GM21381 (cell line): Measurements from ENCODE around the gene CD28.
"Not testable (repeated sequence)": the region's sequence is repeated elsewhere in the genome, so short reads cannot be mapped to it uniquely, and the experiment has no call there.

ENCODE experiments used
- ATAC-seq: cut with Tn5 transposase; IDR thresholded peaks from one replicate; pipeline ENCODE4 v1.9.1; 2021; ENCODE audit warnings: mild to moderate bottlenecking, moderate library complexity; ENCODE audit not compliant: unreplicated experiment

CD28 gene

DNA sequence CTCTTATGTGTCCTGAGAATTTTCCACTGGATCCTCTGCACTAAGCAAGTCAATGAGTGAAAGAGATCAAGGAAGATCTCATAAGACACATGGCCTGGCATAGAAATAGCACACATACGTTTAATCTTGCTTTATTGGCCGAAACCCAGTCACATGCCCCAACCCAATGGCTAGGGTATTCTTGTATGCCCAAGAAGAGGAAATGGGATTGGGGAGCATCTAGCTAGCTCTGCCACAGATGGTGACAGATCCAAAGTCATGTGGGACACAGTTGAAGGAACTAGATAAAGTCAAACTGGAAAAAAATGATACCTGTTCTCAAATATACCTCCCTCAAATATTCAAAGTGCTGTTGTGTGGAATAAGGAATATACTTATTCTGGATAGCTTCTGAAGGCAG, 74.7 kb downstream of the CD28 start:
- no peak for ATAC-seq

DNA sequence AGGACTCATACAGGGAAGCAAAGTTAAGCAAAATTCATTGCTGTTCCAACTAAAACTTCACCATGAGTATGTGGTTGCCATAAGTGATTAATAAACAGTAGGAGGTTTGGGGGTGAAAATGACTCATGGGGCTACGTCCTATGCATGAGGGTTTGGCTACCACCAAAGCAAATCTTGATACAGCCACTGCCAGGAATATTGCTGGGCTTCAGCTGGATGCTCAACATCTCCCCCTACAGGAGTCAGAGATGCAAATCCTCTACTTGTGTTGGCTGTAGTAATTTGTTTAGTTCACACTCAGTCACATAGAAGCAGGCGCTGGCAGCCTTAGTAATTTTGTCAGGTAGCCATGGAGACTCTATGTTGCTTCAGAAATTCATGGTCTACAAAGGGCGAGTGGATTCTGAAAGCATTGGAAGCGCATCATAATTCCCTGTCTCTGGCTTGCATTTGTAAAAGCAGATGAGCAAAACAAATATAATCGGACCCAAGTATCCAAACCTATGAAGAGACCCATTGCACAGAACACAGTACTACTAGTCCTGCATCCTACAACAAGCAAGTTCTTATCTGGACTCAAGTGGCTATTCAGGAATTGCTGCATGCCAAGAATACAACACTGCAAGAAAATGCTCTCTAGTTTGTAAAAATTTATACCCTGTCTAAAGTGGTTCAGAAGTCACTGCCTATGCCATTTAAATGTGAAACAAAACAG, 76.0 kb downstream of the CD28 start:
- ATAC-seq = no peak

DNA sequence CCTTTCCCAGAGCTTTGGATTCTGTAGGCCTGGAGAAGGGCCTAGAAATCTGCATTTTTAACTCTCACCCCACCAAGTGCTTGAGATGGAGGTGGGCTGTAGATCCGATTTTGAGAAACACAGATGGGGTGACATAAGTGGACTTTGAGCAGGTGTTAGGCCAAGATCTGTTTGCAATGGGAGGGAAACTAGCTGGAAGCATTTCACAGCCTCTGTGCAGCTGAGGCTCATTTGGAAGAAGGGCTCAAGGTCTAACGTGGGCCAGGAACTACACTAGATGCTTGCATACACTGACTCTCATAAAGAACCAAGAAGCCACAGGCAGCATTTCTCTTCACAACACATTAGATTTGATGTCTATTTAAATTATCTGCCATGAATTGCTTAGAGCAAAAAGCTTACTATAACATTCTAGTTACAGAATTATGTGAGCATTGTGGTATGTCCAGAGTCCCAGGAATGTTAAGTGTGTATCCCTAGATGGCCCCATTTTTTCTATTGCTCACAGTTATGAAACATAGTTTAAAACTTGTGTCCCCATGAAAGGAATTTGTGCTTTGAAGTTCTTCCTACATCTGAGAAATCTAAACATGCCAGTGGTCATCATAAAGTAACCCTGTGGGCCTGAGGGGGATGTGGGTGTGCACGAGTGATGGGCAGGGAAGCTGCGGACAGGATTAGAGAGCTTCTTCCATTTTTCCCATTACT, 77.2 kb downstream of the CD28 start:
- ATAC-seq = no peak

DNA sequence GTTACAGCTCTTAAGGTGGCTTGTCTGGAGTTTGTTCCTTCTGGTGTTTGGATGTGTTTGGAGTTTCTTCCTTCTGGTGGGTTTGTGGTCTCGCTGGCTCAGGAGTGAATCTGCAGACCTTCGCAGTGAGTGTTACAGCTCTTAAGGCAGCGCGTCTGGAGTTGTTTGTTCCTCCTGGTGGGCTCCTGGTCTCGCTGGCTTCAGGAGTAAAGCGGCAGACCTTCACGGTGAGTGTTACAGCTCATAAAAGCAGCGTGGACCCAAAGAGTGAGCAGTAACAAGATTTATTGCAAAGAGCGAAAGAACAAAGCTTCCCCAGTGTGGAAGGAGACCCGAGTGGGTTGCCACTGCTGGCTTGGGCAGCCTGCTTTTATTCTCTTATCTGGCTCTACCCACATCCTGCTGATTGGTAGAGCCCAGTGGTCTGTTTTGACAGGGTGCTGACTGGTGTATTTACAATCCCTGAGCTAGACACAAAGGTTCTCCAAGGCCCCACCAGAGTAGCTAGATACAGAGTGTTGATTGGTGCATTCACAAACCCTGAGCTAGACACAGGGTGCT, 78.4 kb downstream of the CD28 start:
- not testable (repeated sequence) for ATAC-seq

DNA sequence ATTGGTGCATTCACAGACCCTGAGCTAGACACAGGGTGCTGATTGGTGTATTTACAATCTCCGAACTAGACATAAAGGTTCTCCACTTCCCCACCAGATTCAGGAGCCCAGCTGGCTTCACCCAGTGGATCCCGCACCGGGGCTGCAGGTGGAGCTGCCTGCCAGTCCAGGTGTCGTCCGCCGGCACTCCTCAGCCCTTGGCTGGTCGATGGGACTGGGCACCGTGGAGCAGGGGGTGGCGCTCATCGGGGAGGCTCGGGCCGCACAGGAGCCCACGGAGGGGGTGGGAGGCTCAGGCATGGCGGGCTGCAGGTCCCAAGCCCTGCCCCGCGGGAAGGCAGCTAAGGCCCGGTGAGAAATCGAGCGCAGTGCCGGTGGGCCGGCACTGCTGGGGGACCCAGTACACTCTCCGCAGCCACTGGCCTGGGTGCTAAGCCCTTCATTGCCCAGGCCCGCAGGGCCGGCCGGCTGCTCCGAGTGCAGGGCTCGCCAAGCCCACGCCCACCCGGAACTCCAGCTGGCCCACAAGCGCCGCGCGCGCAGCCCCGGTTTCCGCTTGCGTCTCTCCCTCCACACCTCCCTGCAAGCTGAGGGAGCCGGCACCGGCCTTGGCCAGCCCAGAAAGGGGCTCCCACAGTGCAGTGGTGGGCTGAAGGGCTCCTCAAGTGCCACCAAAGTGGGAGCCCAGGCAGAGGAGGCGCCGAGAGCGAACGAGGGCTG, 79.1 kb downstream of the CD28 start:
- not testable (repeated sequence) for ATAC-seq

DNA sequence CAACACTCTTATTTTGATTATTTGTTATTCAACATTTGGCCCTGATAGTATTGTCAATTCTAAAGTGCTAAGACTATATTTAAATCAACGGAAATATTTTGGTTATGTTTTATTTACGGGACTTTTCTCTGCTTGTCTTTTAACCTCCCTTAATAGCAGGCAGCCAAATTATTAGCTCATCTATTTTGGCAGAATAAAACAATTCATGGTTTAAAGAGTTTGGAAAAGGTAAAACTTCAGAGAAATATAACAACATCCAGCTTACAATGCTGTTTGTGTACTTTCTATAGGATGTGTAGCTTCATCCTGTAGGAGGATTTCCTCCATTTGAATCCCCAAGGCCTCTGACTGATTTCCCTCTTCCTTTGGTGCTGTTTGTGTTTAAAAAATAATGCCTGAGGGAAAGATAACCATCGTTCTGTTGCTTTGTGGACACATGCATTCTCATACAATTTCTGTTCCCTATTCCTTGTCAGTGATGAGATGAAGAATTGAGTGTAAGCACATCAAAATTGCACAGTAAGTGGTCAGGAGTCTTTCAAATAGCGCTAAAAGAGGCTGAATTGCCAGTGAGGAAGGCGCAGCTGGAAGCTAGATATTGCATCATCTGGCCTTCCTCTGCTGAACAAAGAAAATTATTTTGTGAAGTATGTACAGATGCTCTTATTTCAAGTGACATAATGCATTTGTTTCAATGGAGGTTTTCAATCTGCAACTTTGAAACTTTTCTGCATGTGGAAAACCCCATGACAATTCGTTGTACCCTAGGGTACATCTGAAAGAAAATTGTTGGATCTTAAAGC, 80.3 kb downstream of the CD28 start:
- ATAC-seq = no peak

DNA sequence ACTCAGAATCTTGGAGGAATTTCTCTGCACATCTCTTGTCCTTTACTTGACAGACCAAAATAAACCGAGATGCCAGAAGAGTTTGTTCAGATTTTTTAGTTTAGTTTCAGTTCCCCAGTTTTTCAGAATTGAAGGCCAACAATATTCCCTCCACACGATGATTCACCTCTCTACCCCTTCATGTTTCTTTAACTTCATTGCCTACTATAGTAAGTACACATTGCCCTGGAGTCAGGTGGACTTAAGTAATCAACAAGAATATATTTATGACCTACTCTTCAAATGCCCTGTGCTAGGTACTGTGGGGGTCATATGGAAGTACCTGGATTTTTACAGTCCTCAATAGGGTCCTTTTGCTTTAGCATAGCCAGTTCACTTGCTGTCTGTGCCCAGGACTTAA, 81.5 kb downstream of the CD28 start:
- no peak for ATAC-seq
